GM03348 (cell line): ENCODE measurements around the gene FOXR1.
A peak's percentile ranks its signal among the peaks of the same experiment; 100 is the strongest.
"Not testable (repeated sequence)": the region's sequence is repeated elsewhere in the genome, so short reads cannot be mapped to it uniquely, and the experiment has no call there.

Source experiments
- DNase-seq: peaks from one replicate; pipeline ENCODE4 v3.0.0; 2012; ENCODE audit warnings: low spot score

Gene FOXR1

GRCh38 chr11:118997627-118998387 is 26.2 kb downstream of the FOXR1 start, which contains the start of gene CENATAC:
Gene CENATAC (plus strand): TSS chr11:118998138. CDS start chr11:118998198, 60 bp downstream.
- DNase-seq, result peak; percentile 100

GRCh38 chr11:118998388-118998717 is 26.8 kb downstream of the FOXR1 start:
- no peak for DNase-seq

GRCh38 chr11:118998822-118999221 is 27.3 kb downstream of the FOXR1 start:
- DNase-seq, result peak; percentile 65

- no peak for DNase-seq
Measured at GRCh38 chr11:119000906-119001305, 29.3 kb downstream of the FOXR1 start.

GRCh38 chr11:119006656-119007055 is 35.1 kb downstream of the FOXR1 start:
- no peak for DNase-seq

- no peak for DNase-seq
Measured at GRCh38 chr11:119011476-119012053, 40.0 kb downstream of the FOXR1 start.

GRCh38 chr11:119012629-119013170 is 41.1 kb downstream of the FOXR1 start:
- no peak for DNase-seq

GRCh38 chr11:119014209-119014924 is 42.8 kb downstream of the FOXR1 start:
- DNase-seq, result no peak

GRCh38 chr11:119015054-119015611 is 43.6 kb downstream of the FOXR1 start:
- no peak for DNase-seq

GRCh38 chr11:119016216-119017009 is 44.9 kb downstream of the FOXR1 start:
- no peak for DNase-seq

- DNase-seq, result not testable (repeated sequence)
Measured at GRCh38 chr11:119017377-119017776, 45.8 kb downstream of the FOXR1 start.

GRCh38 chr11:119018074-119018938 is 46.7 kb downstream of the FOXR1 start, which contains the start of the genes RPS25 and TRAPPC4:
Gene RPS25 (minus strand): TSS chr11:119018343. CDS start chr11:119018284, 59 bp downstream.
Gene TRAPPC4 (plus strand): TSS chr11:119018766. CDS start chr11:119018796, 30 bp downstream.
- peak; percentile 95 for DNase-seq

GRCh38 chr11:119019996-119020395 is 48.4 kb downstream of the FOXR1 start:
- DNase-seq, result no peak

- DNase-seq, result no peak
Measured at GRCh38 chr11:119021631-119022030, 50.1 kb downstream of the FOXR1 start.

- DNase-seq, result no peak
Measured at GRCh38 chr11:119023741-119024140, 52.2 kb downstream of the FOXR1 start.

GRCh38 chr11:119024430-119025098 is 53.0 kb downstream of the FOXR1 start:
- no peak for DNase-seq

GRCh38 chr11:119025099-119025473 is 53.5 kb downstream of the FOXR1 start:
- no peak for DNase-seq

- no peak for DNase-seq
Measured at GRCh38 chr11:119025541-119025940, 54.0 kb downstream of the FOXR1 start.

- no peak for DNase-seq
Measured at GRCh38 chr11:119025978-119026766, 54.6 kb downstream of the FOXR1 start.
